WTC11 (cell line): ENCODE measurements around the gene LTBP2. TPM values are rescaled to one million over a fixed set of nuclear protein-coding genes. Genes with fewer than 3 reads are reported as not detected.

Source experiments
- ATAC-seq: fragments of 200-7000 bp; cut with Tn5 transposase; 2 replicates; pipeline ENCODE4 v1.10.0; 2021; ENCODE audit warnings: mild to moderate bottlenecking, moderate library complexity
- CTCF ChIA-PET: fragments of 300-600 bp; sonication (Branson Sonifier 250); formaldehyde crosslinking; loops from one replicate; lab custom pipeline; 2021; ENCODE audit warnings: antibody characterized with exemption; lab: Charles Lee
- POLR2A ChIA-PET: fragments of 350-600 bp; sonication (Branson Sonifier 250); formaldehyde crosslinking; loops from one replicate; lab custom pipeline; 2021; ENCODE audit warnings: antibody characterized with exemption; lab: Charles Lee
- DNase-seq: peaks from one replicate; pipeline ENCODE4 v3.0.0; 2021; ENCODE audit warnings: low spot score
- H3K27ac Mint-ChIP-seq: 2 replicates; pipeline ENCODE4 v1.8.0; 2021; ENCODE audit warnings: mixed read lengths
- H3K27me3 Mint-ChIP-seq: 2 replicates; pipeline ENCODE4 v1.8.0; 2021; ENCODE audit warnings: low read depth, mild to moderate bottlenecking, moderate library complexity, mixed read lengths
- H3K36me3 Mint-ChIP-seq: 2 replicates; pipeline ENCODE4 v1.8.0; 2021; ENCODE audit warnings: mixed read lengths
- H3K4me1 Mint-ChIP-seq: 2 replicates; pipeline ENCODE4 v1.8.0; 2022; ENCODE audit warnings: mixed read lengths
- H3K4me3 Mint-ChIP-seq: 2 replicates; pipeline ENCODE4 v1.8.0; 2021; ENCODE audit warnings: mild to moderate bottlenecking, moderate library complexity, mixed read lengths
- H3K9me3 Mint-ChIP-seq: 2 replicates; pipeline ENCODE4 v1.8.0; 2021; ENCODE audit warnings: mixed read lengths
- ATF1 ChIP-seq: sonication (generic); formaldehyde crosslinking; IDR thresholded peaks from 2 replicates; pipeline ENCODE4 v1.8.1; 2023; ENCODE audit warnings: mild to moderate bottlenecking, moderate library complexity, missing genetic modification reagents
- CREB1 ChIP-seq: sonication (generic); formaldehyde crosslinking; IDR thresholded peaks from 2 replicates; pipeline ENCODE4 v1.8.0; 2023; ENCODE audit warnings: mild to moderate bottlenecking, missing genetic modification reagents
- GABPB1 ChIP-seq: sonication (generic); formaldehyde crosslinking; IDR thresholded peaks from 2 replicates; pipeline ENCODE4 v1.8.1; 2023; ENCODE audit warnings: mild to moderate bottlenecking, missing genetic modification reagents
- GRHL2 ChIP-seq: fragments of 250-450 bp; sonication (Bioruptor Pico); IDR thresholded peaks from 2 replicates; pipeline ENCODE4 v1.8.0; 2022; ENCODE audit warnings: mild to moderate bottlenecking, moderate library complexity; ENCODE audit not compliant: insufficient replicate concordance, severe bottlenecking
- KAT7 ChIP-seq: sonication (generic); formaldehyde crosslinking; IDR thresholded peaks from 2 replicates; pipeline ENCODE4 v1.8.1; 2023; ENCODE audit warnings: missing genetic modification reagents, mild to moderate bottlenecking, borderline replicate concordance
- MXD4 ChIP-seq: fragments of 250-450 bp; sonication (Bioruptor Pico); IDR thresholded peaks from 2 replicates; pipeline ENCODE4 v1.8.0; 2021; ENCODE audit warnings: mild to moderate bottlenecking, moderate library complexity, borderline replicate concordance
- TEAD1 ChIP-seq: sonication (generic); formaldehyde crosslinking; IDR thresholded peaks from 2 replicates; pipeline ENCODE4 v1.8.0; 2022; ENCODE audit warnings: mild to moderate bottlenecking, missing genetic modification reagents
- TEAD4 ChIP-seq: sonication (generic); formaldehyde crosslinking; IDR thresholded peaks from 2 replicates; pipeline ENCODE4 v1.8.0; 2022; ENCODE audit warnings: mild to moderate bottlenecking, missing genetic modification reagents
- ZNF121 ChIP-seq: sonication (generic); formaldehyde crosslinking; IDR thresholded peaks from 2 replicates; pipeline ENCODE4 v1.8.0; 2023; ENCODE audit warnings: missing genetic modification reagents
- ZNF671 ChIP-seq: fragments of 250-450 bp; sonication (Bioruptor Pico); IDR thresholded peaks from 2 replicates; pipeline ENCODE4 v1.8.0; 2021; ENCODE audit warnings: mild to moderate bottlenecking
- total RNA-seq: library from RNA; stranded (reverse); gene quantifications from 3 replicates; pipeline ENCODE4 v1.2.3, GENCODE V29; 2021
- TF ChIP-seq, protein P1 (sequence below): fragments of 250-450 bp; sonication (Bioruptor Pico); IDR thresholded peaks from 2 replicates; pipeline ENCODE4 v2.1.2; 2022; ENCODE audit warnings: mild to moderate bottlenecking, moderate library complexity
- TF ChIP-seq, protein P2 (sequence below): fragments of 250-450 bp; sonication (Bioruptor Pico); IDR thresholded peaks from 2 replicates; pipeline ENCODE4 v1.9.0; 2021; ENCODE audit warnings: mild to moderate bottlenecking
- TF ChIP-seq, protein P3 (sequence below): sonication (generic); formaldehyde crosslinking; IDR thresholded peaks from 2 replicates; pipeline ENCODE4 v1.8.0; 2022; ENCODE audit warnings: mild to moderate bottlenecking, missing genetic modification reagents
- TF ChIP-seq, protein P4 (sequence below): sonication (generic); formaldehyde crosslinking; IDR thresholded peaks from 2 replicates; pipeline ENCODE4 v1.8.1; 2023; ENCODE audit warnings: mild to moderate bottlenecking, missing genetic modification reagents, borderline replicate concordance
- TF ChIP-seq, protein P5 (sequence below): fragments of 250-450 bp; sonication (Bioruptor Pico); IDR thresholded peaks from 2 replicates; pipeline ENCODE4 v1.9.0; 2021; ENCODE audit warnings: moderate library complexity, mild to moderate bottlenecking, inconsistent platforms, borderline replicate concordance

Gene LTBP2
- total RNA-seq, 1 experiment from 2014 or later = 1.2 TPM

DNA sequence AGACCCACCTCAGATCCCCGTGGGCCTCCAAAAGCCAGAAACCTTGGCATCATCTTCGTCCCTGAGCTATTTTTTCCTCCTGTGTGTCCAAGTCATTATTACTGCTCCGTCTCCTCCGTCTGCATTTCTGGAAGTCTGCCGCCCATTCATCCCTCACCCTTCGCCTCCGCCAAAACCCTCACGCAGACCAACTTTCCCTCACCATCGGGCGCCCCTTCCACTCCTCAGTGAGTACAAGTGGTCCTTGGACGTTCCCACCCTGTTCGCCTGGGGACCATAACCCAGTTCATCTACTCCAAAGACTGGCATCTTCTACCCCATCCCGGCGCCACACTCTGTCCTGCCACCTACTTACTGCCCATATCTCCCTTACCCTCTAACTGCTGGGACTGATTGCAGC, 3.7 kb upstream of the LTBP2 start (continued):
- TF ChIP-seq KAT7 (no peak), ZNF121 (no peak)
- TF ChIP-seq, protein P1, sequence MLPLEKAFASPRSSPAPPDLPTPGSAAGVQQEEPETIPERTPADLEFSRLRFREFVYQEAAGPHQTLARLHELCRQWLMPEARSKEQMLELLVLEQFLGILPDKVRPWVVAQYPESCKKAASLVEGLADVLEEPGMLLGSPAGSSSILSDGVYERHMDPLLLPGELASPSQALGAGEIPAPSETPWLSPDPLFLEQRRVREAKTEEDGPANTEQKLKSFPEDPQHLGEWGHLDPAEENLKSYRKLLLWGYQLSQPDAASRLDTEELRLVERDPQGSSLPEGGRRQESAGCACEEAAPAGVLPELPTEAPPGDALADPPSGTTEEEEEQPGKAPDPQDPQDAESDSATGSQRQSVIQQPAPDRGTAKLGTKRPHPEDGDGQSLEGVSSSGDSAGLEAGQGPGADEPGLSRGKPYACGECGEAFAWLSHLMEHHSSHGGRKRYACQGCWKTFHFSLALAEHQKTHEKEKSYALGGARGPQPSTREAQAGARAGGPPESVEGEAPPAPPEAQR (CRISPR knock-in tag) = no peak
- TF ChIP-seq, all 79 proteins: peak for 0

DNA sequence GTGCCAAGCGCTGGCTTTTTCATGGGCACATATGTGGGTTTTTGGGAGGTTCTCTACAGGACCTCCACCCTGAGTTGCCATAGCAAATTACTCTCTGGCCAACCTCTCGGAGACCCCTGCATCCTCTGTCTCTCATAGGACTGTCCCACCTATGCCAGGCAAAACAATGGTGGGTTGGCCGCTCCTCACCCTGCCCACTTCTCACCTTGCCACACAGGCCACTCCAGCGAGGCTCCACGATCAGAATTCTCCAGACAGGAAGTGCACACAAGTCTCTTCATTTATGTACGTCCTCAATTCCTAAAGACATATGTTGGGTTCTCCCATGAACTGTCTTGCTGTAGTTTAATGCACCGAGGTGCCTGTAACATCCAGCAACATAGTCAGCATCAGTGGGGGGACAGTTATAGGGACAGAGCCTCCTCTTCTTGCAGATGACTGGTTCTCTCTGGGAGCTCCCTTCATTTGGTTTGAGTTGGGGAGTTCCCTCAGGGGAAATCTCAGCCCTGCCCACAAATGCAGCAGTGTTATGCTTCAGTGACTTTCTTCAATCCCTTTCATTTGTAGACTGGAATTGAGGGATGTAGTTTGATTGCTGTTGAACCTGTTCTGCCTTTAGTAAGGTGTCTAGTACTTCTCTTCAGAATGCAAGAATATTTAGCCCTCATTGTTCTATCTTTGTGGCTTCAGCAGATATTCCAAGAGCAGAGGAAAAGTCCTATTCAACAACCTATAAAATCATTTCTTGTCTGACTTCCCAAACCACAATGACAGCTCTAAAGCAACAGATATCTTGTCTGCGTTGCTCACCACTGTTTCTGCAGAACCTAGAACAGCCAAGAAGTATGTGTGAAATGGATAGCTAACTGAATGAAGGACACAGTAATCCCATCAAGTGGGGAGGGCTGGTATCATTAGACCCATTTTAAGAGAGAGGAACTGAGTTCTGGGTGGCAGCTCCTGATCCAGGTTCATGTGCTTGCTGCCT, 2.8 kb upstream of the LTBP2 start:
- Mint-ChIP-seq H3K27ac (no peak overlapping the region), H3K4me3 (no peak overlapping the region), H3K9me3 (no peaks in the 10 kb centered on the region), H3K27me3 (peaks cover 58% of the 10 kb centered on the region)
- CTCF ChIA-PET = interaction anchor here (0.8 kb wide), 1 partner anchor 83 kb away, joined by 3 read pairs; no protein-coding TSS in a partner anchor
- ATAC-seq = no peak
- TF ChIP-seq ATF1 (CRISPR knock-in tag) (no peak), MXD4 (no peak), CREB1 (CRISPR knock-in tag) (no peak), GABPB1 (CRISPR knock-in tag) (no peak), TEAD1 (no peak), GRHL2 (no peak), TEAD4 (CRISPR knock-in tag) (no peak), ZNF671 (no peak)
- TF ChIP-seq, protein P2, sequence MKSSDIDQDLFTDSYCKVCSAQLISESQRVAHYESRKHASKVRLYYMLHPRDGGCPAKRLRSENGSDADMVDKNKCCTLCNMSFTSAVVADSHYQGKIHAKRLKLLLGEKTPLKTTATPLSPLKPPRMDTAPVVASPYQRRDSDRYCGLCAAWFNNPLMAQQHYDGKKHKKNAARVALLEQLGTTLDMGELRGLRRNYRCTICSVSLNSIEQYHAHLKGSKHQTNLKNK (CRISPR knock-in tag) = no peak
- TF ChIP-seq, protein P1 (CRISPR knock-in tag) = no peak
- TF ChIP-seq, protein P3, sequence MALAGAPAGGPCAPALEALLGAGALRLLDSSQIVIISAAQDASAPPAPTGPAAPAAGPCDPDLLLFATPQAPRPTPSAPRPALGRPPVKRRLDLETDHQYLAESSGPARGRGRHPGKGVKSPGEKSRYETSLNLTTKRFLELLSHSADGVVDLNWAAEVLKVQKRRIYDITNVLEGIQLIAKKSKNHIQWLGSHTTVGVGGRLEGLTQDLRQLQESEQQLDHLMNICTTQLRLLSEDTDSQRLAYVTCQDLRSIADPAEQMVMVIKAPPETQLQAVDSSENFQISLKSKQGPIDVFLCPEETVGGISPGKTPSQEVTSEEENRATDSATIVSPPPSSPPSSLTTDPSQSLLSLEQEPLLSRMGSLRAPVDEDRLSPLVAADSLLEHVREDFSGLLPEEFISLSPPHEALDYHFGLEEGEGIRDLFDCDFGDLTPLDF (CRISPR knock-in tag) = no peak
- TF ChIP-seq, protein P4, sequence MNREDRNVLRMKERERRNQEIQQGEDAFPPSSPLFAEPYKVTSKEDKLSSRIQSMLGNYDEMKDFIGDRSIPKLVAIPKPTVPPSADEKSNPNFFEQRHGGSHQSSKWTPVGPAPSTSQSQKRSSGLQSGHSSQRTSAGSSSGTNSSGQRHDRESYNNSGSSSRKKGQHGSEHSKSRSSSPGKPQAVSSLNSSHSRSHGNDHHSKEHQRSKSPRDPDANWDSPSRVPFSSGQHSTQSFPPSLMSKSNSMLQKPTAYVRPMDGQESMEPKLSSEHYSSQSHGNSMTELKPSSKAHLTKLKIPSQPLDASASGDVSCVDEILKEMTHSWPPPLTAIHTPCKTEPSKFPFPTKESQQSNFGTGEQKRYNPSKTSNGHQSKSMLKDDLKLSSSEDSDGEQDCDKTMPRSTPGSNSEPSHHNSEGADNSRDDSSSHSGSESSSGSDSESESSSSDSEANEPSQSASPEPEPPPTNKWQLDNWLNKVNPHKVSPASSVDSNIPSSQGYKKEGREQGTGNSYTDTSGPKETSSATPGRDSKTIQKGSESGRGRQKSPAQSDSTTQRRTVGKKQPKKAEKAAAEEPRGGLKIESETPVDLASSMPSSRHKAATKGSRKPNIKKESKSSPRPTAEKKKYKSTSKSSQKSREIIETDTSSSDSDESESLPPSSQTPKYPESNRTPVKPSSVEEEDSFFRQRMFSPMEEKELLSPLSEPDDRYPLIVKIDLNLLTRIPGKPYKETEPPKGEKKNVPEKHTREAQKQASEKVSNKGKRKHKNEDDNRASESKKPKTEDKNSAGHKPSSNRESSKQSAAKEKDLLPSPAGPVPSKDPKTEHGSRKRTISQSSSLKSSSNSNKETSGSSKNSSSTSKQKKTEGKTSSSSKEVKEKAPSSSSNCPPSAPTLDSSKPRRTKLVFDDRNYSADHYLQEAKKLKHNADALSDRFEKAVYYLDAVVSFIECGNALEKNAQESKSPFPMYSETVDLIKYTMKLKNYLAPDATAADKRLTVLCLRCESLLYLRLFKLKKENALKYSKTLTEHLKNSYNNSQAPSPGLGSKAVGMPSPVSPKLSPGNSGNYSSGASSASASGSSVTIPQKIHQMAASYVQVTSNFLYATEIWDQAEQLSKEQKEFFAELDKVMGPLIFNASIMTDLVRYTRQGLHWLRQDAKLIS = no peak
- TF ChIP-seq, protein P5, sequence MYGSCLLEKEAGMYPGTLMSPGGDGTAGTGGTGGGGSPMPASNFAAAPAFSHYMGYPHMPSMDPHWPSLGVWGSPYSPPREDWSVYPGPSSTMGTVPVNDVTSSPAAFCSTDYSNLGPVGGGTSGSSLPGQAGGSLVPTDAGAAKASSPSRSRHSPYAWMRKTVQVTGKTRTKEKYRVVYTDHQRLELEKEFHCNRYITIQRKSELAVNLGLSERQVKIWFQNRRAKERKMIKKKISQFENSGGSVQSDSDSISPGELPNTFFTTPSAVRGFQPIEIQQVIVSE (CRISPR knock-in tag) = no peak
- TF ChIP-seq, all 79 proteins: peak for 0
- POLR2A ChIA-PET = no interaction called here
- H3K4me1 Mint-ChIP-seq = peaks cover 37% of the 10 kb centered on the region
- no peaks in the 10 kb centered on the region for H3K36me3 Mint-ChIP-seq
- no peak for DNase-seq
